Activated CD4-positive, CD25-positive, alpha-beta regulatory T cell treated with anti-CD3 and anti-CD28 coated beads, Interleukin-2, amount 50 U/mL, for 72 hours (primary cell): ENCODE measurements around the gene NECAB2.

ENCODE experiments used
- DNase-seq: peaks from one replicate; pipeline ENCODE4 v3.0.0; 2021

NECAB2 gene

GRCh38 chr16:84029297-84030047 is 61.4 kb downstream of the NECAB2 start:
- no peak for DNase-seq

- DNase-seq = no peak
These were observed 63.5 kb downstream of the NECAB2 start for GRCh38 chr16:84031556-84031955.

- DNase-seq = no peak
These were observed 64.6 kb downstream of the NECAB2 start for GRCh38 chr16:84032458-84033178.

- no peak for DNase-seq
These were observed 65.5 kb downstream of the NECAB2 start for GRCh38 chr16:84033251-84034195.

GRCh38 chr16:84034516-84034915 is 66.5 kb downstream of the NECAB2 start:
- DNase-seq = no peak

- DNase-seq = no peak
These were observed 68.1 kb downstream of the NECAB2 start for GRCh38 chr16:84036131-84036530.

GRCh38 chr16:84036982-84037425 is 69.0 kb downstream of the NECAB2 start:
- DNase-seq = no peak

GRCh38 chr16:84038469-84038868 is 70.4 kb downstream of the NECAB2 start:
- DNase-seq = no peak

GRCh38 chr16:84039696-84040095 is 71.7 kb downstream of the NECAB2 start:
- no peak for DNase-seq

- DNase-seq = no peak
These were observed 72.3 kb downstream of the NECAB2 start for GRCh38 chr16:84040226-84040822.

GRCh38 chr16:84040823-84041820 is 73.1 kb downstream of the NECAB2 start:
- no peak for DNase-seq

GRCh38 chr16:84041881-84042280 is 73.8 kb downstream of the NECAB2 start:
- DNase-seq = no peak

- no peak for DNase-seq
These were observed 74.3 kb downstream of the NECAB2 start, which contains the start of gene SLC38A8 for GRCh38 chr16:84042308-84042878. SLC38A8 (minus strand) TSS chr16:84042795; CDS start chr16:84042157, 638 bp downstream.

- no peak for DNase-seq
These were observed 74.9 kb downstream of the NECAB2 start for GRCh38 chr16:84042879-84043485.

- no peak for DNase-seq
These were observed 75.6 kb downstream of the NECAB2 start for GRCh38 chr16:84043486-84044117.

GRCh38 chr16:84044118-84044488 is 76.1 kb downstream of the NECAB2 start:
- DNase-seq = no peak

GRCh38 chr16:84045001-84045817 is 77.2 kb downstream of the NECAB2 start:
- DNase-seq = no peak

- DNase-seq = no peak
These were observed 77.9 kb downstream of the NECAB2 start for GRCh38 chr16:84045818-84046470.

- no peak for DNase-seq
These were observed 79.2 kb downstream of the NECAB2 start for GRCh38 chr16:84047206-84047605.
